Measurements from ENCODE around the gene ACP7.
"Not testable (repeated sequence)": the region's sequence is repeated elsewhere in the genome, so short reads cannot be mapped to it uniquely, and the experiment has no call there.

The ACP7 gene

DNA sequence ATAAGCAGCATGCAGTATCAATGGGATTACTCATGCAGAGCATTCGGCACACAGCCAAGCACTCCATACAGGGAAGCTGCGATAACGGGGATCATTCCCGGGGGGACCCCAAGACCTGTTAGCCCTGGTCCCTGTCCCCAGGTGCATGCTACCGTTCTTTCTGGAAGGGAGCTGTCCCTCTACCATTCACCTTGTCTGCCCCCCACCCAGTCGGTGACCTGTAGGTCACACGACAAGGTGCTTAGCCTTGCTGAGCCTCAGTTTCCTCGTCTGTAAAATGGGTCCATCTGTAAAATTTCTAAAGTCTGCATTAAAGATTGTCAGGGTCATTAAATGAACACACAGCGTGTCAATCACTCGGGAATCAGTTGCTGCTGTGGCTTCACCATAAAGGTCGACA lies 6.8 kb upstream of the ACP7 start:
- DNase-seq (ENCODE audit: low read depth): no peak

DNA sequence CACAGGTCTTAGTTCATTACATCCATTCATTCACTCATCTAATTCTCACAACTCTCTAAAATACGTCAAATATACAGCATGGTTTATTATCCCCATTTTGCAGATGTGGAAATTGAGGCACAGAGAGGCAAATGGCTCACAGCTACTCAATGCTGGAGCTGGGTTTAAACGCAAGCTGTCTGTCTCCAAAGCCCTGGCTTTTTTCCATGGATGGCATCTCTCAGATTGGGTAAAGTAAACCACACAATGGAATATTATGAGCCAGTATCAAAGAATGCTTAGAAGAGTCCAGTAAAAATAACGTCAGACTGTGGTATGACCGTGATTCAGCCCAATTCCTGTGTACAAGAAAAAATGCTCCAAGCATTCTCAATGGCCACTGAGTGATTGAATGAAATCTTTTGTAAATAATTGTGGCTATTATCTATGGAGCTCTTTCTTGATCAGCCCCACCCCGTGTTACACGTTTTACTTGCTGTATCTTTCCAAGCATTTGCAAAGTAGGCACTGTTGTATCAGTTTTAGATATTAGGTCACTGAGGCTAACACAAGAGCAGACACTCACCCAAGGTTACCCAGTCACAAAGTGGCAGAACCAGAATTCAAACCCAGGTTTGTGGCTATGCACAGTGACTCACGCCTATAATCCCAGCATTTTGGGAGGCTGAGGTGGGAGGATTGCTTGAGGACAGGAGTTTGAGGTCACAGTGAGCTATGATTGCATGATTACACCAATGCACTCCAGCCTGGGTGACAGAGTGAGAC lies 5.5 kb upstream of the ACP7 start:
- DNase-seq (ENCODE audit: low read depth): no peak

DNA sequence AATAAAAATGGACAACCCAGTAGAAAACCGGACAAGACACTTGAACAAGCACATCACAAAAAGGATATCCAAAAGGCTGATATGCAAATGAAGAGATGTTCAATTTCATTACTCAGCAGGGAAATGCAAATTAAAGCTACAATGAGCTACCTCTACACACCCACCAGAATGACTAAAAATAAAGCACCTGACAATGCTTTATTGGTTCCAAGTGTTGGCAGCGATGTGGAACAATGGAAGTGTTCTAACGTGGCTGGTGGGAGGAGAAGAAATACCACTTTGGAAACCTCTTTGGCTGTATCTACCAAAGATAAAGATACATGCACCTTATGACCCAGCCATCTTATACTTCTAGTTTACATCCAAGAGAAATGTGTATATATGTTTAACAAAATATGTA lies 3.7 kb upstream of the ACP7 start:
- no peak for DNase-seq (ENCODE audit: low read depth)

DNA sequence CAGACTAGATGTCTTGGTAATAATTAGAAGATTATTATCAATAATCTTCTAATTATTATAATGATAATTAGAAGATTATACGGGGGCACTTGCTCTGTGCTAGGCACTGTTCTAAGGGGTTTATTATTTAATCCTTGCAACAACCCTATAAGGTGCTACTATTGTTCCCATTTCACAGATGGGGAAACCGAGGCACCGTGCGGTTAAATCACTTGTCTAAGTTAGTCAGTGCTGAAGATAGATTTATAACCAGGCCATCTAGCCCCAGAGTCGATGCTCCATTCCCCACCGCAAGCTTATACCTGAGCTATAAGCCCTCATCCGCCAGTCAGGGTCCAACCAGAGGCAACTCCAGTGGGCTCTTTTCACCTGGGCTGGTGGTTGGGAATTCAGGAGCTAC lies 2.0 kb upstream of the ACP7 start:
- no peak for DNase-seq (ENCODE audit: low read depth)

DNA sequence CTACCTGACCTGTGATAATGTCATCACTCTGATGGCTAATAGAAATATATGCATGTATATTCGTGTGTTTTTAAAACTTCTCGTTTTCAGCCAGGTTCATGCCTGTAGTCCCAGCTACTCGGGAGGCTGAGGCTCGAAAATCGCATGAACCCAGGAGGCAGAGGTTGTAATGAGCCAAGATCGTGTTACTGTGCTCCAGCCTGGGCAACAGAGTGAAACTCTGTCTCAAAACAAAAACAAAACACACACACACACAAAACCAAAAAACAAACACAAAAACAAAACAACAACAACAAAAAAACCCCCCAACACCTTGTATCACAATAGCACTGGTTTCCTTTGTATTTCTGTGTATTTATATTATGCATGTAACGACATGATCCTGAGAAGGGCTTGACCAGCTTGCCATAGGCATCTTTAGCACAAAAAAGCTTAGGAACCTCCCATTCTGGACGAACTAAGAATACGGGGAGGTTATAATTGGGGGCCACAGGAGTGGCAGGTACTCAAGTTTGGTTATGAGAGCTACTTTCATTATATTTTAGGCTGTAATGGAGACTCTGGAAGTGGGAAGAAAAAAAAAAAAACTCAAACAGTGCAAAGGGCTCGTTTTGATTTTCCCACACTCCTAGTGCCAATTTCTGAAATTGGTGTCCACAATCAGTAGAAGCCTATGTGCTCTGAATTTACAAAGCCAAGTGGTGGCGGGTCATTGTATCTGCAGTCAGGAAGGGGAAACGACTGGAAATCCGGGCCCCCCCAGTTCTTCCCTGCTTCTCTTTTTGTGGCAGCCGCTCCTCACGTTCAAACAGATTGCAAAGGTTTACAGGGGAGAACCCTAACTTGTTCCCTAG lies 1.2 kb upstream of the ACP7 start:
- DNase-seq (ENCODE audit: low read depth): no peak

DNA sequence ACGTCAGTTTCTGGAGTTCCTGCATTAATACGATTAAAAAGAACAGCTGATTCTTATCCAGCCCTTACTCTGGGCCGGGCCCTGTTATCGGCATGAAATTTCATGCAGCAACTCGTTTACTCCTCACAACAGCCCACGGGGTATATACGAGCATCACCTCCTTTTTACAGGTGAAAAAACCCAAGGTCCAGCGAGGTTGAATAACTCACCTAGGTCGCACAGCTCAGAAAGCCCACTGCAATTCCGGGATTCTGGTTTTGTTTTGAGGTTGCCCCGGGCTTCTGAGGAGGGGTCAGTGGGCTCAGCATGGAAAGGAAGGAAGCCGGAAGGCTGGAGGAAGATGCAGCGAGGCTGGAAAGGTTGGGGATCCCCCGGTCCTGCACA lies 577 bp upstream of the ACP7 start:
- no peak for DNase-seq (ENCODE audit: low read depth)

DNA sequence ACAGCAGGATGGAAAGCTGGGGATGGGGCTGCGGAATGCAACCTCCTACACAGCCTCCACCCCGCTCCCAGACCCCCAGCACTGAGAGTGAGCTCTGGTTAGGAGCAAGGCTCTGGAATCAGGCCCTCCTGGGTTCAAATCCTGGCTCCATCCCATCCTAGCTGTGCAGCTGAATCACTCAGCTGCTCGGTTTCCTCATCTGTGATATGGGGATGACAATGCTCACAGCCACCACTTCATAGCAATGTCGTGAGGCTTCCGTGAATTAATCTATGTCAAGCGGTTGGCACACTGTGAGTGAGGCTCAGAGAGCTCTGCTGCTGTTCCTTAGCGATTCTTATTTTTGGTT lies 538 bp downstream of the ACP7 start:
- DNase-seq (ENCODE audit: low read depth): no peak

DNA sequence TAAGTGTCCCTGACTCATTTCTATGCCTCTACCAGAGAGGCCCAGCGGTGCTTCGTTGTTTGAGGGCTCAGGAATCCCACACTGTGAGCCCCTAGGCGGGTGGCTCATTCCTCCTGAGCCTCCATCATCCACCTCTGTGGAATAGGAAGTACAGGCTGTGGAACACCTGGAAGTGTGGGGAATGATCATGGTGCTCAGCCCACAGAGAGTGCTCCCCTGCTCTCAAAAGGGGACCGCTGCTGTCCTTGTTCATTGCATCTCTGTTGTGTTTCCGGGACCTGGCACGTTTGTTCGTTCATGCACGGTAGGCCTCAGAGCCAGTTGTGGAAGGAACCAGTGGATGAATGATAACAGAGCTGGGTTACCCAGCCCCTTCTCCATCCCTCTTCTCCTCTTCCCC lies 1.2 kb downstream of the ACP7 start:
- DNase-seq (ENCODE audit: low read depth): no peak

DNA sequence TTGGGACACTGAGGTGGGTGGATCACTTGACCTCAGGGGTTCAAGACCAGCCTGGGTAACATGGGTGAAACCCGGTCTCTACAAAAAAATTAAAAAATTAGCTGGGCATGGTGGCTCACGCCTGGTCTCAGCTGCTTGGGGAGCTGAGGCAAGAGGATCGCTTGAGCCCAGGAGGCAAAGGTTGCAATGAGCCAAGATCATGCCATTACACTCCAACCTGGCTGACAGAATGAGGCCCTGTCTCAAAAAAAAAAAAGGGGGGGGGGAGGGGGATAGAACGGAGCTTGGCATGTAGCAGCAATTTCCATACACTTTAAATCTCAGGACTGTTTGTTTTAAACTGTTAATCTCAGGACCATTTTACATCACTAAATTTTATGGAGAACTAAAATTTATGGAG lies 2.2 kb downstream of the ACP7 start:
- no peak for DNase-seq (ENCODE audit: low read depth)

DNA sequence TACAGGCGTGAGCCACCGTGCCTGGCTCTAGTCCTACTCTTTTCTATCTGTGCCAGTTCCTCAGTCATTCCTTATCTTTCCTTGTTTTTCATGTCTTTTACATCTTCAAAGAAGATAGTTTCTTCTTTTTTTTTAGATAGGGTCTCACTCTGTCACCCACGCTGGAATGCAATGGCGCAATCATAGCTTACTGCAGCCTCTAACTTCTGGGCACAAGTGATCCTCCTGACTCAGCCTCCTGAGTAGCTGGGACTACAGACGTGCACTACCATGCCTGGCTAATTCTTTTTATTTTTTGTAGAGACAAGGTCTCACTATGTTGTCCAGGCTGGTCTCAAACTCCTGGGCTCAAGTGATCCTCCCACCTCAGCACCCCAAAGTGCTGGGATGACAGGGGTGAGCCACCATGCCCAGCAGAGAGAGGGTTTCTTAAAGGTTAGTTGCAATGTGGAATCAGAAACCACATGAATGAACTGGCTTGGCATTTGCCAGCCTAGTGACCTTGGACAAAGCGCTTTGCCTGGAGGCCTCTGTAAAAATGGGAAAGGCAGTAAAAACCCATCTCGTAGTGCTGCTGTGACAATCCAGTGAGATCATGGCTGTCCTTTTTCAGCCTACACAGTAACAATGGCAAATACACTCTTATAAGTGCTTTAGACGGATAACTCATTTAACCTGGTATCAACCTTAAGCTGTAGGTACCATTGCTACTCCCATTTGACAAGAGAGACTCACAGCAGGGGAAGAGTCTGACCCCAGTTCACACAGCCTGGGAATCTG lies 3.9 kb downstream of the ACP7 start:
- no peak for DNase-seq (ENCODE audit: low read depth)

DNA sequence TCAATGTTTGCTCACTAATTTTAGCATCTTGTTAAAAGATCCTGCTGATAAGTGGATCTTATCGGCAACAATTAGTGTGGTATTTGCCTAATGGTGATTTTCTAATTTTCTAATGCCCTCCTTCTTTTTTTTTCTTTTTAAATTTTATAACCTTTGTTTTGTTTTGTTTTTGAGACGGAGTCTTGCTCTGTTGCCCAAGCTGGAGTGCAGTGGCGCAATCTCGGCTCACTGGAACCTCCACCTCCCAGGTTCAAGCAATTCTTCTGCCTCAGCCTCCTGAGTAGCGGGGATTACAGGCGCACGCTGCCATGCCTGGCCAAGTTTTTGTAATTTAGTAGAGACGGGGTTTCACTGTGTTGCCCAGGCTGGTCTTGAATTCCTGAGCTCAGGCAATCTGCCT lies 5.8 kb downstream of the ACP7 start:
- DNase-seq (ENCODE audit: low read depth): not testable (repeated sequence)

DNA sequence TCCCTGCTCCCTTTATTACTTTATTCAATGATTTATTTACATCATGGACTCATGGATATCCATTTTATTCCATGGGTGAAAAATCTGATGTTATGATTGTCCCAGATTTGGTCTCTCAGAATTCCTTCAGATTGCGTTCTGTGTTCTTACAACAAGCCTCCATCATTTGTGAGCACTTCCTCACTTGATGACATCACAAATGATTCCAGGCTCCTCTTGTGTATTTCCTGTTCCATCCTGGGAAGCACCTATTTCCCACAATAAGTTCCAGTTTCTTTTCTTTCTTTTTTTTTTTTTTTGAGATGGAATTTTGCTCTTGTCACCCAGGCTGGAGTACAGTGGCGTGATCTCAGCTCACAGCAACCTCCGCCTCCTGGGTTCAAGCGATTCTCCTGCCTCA lies 6.7 kb downstream of the ACP7 start:
- DNase-seq (ENCODE audit: low read depth): no peak

DNA sequence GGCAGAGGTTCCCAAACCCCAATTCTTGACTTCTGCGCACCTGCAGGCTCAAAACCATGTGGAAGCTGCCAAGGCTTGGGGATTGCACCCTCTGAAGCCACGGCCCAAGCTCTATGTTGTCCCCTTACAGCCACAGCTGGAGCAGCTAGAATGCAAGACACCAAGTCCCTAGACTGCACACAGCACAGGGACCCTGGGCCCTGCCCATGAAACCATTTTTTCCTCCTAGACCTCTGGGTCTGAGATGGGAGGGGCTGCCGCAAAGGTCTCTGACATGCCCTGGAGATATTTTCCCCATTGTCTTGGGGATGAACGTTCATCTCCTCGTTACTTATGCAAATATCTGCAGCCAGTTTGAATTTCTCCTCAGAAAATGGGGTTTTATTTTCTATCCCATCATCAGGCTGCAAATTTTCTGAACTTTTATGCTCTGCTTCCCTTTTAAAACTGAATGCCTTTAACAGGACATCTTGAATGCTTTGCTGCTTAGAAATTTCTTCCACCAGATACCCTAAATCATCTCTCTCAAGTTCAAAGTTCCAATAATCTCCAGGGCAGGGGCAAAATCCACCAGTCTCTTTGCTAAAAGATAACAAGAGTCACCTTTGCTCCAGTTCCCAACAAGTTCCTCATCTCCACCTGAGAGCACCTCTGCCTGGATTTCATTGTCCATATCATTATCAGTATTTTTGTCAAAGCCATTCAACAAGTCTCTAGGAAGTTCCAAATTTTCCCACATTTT lies 11.8 kb downstream of the ACP7 start:
- DNase-seq (ENCODE audit: low read depth): not testable (repeated sequence)

DNA sequence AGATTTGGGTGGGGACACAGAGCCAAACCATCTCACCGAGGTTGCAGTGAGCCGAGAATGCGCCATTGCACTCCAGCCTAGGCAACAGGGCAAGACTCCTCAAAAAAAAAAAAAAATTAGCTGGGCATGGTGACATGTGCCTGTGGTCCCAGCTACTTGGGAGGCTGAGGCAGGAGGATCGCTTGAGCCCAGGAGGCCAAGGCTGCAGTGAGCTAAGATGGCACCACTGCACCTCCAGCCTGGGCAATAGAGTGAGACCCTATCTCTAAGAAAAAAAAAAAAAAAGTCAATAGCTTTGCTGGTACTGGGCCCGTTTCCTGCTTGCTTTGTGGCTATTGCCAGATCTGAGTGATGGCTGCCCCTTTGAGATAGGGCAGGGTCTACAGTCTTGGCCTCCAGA lies 13.1 kb downstream of the ACP7 start:
- no peak for DNase-seq (ENCODE audit: low read depth)

DNA sequence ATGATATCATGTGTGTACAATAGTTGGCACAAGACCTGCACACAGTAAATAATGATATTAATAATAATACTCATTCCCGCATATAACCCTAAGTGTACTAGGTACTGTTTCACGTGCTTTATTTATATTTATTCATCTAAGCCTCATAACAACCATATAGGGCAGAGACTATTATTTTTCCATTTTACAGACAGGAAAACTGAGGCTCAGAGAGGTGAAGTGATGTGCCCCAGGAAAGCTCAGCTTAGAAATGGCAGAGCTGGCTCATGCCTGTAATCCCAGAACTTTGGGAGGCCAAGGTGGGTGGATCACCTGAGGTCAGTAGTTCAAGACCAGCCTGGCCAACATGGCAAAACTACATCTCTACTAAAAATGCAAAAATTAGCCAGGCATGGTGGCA lies 13.6 kb downstream of the ACP7 start:
- no peak for DNase-seq (ENCODE audit: low read depth)

DNA sequence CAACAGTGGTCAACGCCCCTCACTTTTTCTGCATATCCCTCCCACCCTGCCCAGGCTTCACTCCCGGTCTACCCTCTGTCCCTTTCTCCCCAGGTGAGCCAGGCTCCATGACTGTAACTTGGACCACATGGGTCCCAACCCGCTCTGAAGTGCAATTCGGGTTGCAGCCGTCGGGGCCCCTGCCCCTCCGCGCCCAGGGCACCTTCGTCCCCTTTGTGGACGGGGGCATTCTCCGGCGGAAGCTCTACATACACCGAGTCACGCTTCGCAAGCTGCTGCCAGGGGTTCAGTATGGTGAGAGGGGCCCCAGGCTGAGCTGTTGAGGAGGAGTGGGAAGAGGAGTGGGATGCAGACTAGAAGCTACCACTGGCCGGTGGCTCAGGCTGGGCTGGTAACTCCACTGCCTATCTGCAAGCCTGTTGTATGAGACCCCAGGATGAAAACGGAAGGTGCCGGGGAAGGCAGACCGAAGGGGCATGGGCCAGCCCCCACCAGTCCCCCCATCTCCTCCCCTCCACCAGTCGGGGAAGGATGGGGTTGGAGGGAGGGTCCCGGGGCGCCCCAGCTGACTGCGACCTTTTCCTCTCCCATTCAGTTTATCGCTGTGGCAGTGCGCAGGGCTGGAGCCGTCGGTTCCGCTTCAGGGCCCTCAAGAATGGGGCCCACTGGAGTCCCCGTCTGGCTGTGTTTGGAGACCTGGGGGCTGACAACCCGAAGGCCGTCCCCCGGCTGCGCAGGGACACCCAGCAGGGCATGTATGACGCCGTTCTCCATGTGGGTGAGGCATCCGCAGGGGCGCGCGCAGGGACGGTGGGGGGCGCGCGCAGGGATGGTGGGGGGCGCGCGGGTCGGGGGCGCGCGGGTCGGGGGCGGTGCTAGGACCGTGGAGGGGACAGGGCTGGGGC lies 14.4 kb downstream of the ACP7 start:
- DNase-seq (ENCODE audit: low read depth): no peak

DNA sequence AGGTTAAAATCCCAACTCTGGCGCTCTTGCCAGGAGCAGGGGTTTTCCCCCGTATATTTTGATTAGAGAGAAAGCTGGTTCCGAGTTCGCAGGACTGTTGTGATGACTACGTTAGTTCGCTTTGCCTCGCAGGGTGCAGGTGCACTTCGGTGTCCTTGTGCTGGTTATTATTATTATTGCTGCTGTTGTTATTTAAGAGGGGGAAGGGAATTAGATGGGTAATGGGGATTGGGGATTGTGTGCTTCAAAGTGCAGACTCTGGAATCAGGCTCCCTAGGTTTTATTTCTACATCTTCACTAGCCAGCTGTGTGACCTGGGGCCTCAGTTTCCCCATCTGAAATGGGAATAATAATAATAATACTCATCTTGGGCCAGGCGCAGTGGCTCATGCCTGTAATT lies 15.2 kb downstream of the ACP7 start:
- no peak for DNase-seq (ENCODE audit: low read depth)

DNA sequence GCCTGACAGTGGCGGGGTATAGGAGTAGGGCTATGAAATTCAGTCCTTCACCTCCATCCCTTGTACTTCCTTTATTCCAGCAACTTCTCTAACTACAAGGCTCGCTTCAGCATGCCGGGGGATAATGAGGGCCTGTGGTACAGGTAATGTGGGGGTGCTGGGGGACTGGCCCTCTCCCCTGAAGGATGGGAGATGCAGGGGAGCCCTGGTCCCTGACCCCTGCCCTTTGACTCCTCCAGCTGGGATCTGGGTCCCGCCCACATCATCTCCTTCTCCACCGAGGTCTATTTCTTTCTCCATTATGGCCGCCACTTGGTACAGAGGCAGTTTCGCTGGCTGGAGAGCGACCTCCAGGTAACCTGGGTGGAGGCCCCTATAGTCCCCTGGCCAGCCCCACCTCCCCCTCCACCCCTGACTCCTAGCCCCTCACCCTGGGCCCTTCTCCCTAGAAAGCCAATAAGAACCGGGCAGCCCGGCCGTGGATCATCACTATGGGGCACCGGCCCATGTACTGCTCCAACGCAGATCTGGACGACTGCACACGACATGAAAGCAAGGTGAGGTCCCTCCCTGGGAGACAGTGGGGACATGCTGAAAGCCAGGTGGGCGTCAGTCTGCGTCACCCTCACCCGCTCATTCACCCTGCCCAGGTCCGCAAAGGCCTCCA lies 16.5 kb downstream of the ACP7 start:
- no peak for DNase-seq (ENCODE audit: low read depth)

DNA sequence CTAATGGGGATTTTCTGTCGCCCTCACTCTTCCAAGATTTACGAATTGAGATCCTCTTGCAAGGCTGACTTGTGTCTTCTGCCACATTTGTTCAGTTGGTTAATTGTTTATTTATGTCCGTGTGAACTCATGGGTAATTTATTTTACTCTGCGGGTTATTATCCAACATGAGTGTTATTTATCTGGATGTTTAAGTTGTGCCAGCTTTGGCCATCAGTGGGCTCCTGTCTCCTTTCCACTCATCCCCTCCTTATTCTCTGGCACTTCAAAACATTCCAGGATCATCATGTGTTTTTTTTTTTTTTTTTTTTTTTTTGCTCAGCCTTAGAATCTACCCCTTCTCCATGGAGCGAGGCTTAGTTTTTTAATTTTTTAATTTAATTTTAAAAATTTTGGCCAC lies 19.0 kb downstream of the ACP7 start:
- DNase-seq (ENCODE audit: low read depth): no peak

DNA sequence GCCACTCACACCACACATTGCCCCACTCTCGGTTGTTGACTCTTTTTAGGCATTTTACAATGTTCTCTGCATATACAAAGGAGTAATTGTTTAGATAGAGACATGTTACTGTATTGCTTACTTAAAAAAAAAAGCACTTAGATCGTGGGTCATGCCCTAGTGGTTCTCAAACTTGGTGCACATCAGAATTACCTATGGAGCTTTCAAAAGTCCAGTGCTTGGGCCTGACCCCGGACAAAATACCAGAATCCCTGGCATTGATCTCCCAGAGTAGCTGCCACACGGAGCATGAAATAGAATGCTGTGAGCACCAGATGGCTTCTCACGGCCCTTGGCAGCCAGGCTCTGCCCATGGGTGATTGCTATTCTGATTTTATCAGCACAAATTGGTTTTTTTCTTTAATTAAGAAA lies 20.0 kb downstream of the ACP7 start:
- DNase-seq (ENCODE audit: low read depth): no peak

DNA sequence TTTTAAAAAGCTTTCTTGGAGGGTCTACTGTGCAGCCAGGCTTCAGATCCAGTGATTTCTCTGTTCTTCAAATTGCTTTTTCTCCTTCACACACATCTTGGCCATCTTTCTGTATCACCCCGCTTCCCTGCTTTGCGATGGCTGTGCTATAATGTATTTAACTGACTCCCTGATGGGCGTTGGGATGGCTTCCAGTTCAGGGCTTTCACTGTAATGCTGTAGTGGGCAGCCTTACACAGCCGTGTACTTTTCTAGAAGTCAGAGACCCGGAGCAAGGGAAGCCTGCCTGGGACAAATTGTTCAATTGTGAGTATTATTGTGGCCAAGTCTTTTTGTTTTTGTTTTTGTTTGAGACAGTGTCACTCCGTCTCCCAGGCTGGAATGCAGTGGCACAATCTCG lies 22.0 kb downstream of the ACP7 start:
- DNase-seq (ENCODE audit: low read depth): no peak

Data from stimulated activated CD8-positive, alpha-beta memory T cell treated with anti-CD3 and anti-CD28 coated beads, Interleukin-7, amount 100 ng/mL, for 24 hours (primary cell).